ENCODE results near the gene DCAF12. TPM values are rescaled to one million over a fixed set of nuclear protein-coding genes. Genes with fewer than 3 reads are reported as not detected.

The DCAF12 gene
- total and polyA plus RNA-seq, 12 donors: 15.1 to 88.3 (median 58.5) TPM

GRCh38 chr9:34170237-34170991 lies 43.9 kb upstream of the DCAF12 start:
- Histone ChIP-seq H3K36me3 (replicated peaks in 1 of 2) (no peaks in the 10 kb centered on the region), H3K27ac (peak overlapping the region in 1 of 5 donors; percentile 11), H3K4me3 (no peak overlapping the region), H3K9me3 (replicated peaks in 1 of 3) (no peaks in the 10 kb centered on the region), H3K4me1 (replicated peaks in 1 of 2) (peaks cover 0 to 9% of the 10 kb centered on the region in 2 donors), H3K27me3 (no peaks in the 10 kb centered on the region)
- 43 to 71% (median 46%) methylated on average over 1 of the region's 1 CpG for WGBS, 4 donors
- DNase-seq: peak in 1 of 7 donors; percentile 34
- intact Hi-C loops (cut with DNase I): loop anchor here in 1 of 2 donors (10.0 kb wide), 1 partner anchor 46 kb away; the partner anchor contains the start of gene DCAF12
- TF ChIP-seq CTCF (IDR thresholded peaks at IDR 0.05) (no peak), POLR2A (IDR thresholded peaks at IDR 0.05) (no peak)

- WGBS, 4 donors: 87 to 92% (median 88%) methylated on average over 6 of the region's 6 CpGs
- no peak for DNase-seq
- H3K9me3 ChIP-seq (replicated peaks in 1 of 3): no peaks in the 10 kb centered on the region
- intact Hi-C loops (cut with DNase I): no loop called here
- no peak overlapping the region for H3K27ac ChIP-seq
- no peaks in the 10 kb centered on the region for H3K36me3 ChIP-seq (replicated peaks in 1 of 2)
- no peak overlapping the region for H3K4me3 ChIP-seq
- H3K4me1 ChIP-seq (replicated peaks in 1 of 2): peaks cover 0 to 9% of the 10 kb centered on the region in 2 donors
- H3K27me3 ChIP-seq: no peaks in the 10 kb centered on the region
- TF ChIP-seq CTCF (IDR thresholded peaks at IDR 0.05) (no peak), POLR2A (IDR thresholded peaks at IDR 0.05) (no peak)
Measured at GRCh38 chr9:34169125-34169524, 42.6 kb upstream of the DCAF12 start.

- intact Hi-C loops (cut with DNase I): no loop called here
- no peak for TF ChIP-seq POLR2A (IDR thresholded peaks at IDR 0.05)
- TF ChIP-seq CTCF (IDR thresholded peaks at IDR 0.05): no peak
- DNase-seq: no peak
- Histone ChIP-seq H3K27ac (no peak overlapping the region), H3K36me3 (replicated peaks in 1 of 2) (no peaks in the 10 kb centered on the region), H3K27me3 (no peaks in the 10 kb centered on the region), H3K9me3 (replicated peaks in 1 of 3) (no peaks in the 10 kb centered on the region), H3K4me3 (no peak overlapping the region), H3K4me1 (replicated peaks in 1 of 2) (peaks cover 0 to 2% of the 10 kb centered on the region in 2 donors)
- WGBS, 4 donors: 60 to 82% (median 74%) methylated on average over 3 of the region's 3 CpGs
Measured at GRCh38 chr9:34163434-34163833, 36.9 kb upstream of the DCAF12 start.

- TF ChIP-seq POLR2A (IDR thresholded peaks at IDR 0.05) (no peak), CTCF (IDR thresholded peaks at IDR 0.05) (no peak)
- WGBS, 4 donors: 61 to 73% (median 68%) methylated on average over 4 to 6 of the region's 6 CpGs
- intact Hi-C loops (cut with DNase I): no loop called here
- Histone ChIP-seq H3K9me3 (replicated peaks in 1 of 3) (no peaks in the 10 kb centered on the region), H3K4me3 (no peak overlapping the region), H3K36me3 (replicated peaks in 1 of 2) (no peaks in the 10 kb centered on the region), H3K27me3 (no peaks in the 10 kb centered on the region), H3K27ac (no peak overlapping the region), H3K4me1 (replicated peaks in 1 of 2) (peaks cover 0 to 7% of the 10 kb centered on the region in 2 donors)
- DNase-seq: peak in 3 of 7 donors; percentile 29 to 47 (median 31)
Measured at GRCh38 chr9:34158362-34158869, 31.9 kb upstream of the DCAF12 start.

Data from adrenal gland (tissue), 12 donors.